HL-60 (cell line): Measurements from ENCODE around the gene ZNF442.
A peak's percentile ranks its signal among the peaks of the same experiment; 100 is the strongest.

Source experiments
- DNase-seq, 2 experiments: peaks; one replicate each; pipeline ENCODE4 v3.0.0-alpha.2; 2010 to 2020; ENCODE audit warnings: low read depth in 1 of 2, low spot score in 1 of 2
- H3K27ac ChIP-seq: fragments of 250-450 bp; sonication (Bioruptor Pico); replicated peaks from 2 replicates; pipeline ENCODE4 v1.5.1; 2020; ENCODE audit warnings: mild to moderate bottlenecking, moderate library complexity
- H3K27me3 ChIP-seq: fragments of 250-450 bp; sonication (Bioruptor Pico); 2 replicates; pipeline ENCODE4 v1.5.1; 2021; ENCODE audit warnings: mild to moderate bottlenecking, moderate library complexity; ENCODE audit not compliant: insufficient read depth, poor library complexity, severe bottlenecking
- H3K4me3 ChIP-seq: replicated peaks from 2 replicates; pipeline ENCODE4 v1.5.1; 2011; ENCODE audit warnings: mild to moderate bottlenecking, control low read depth, low read length; ENCODE audit not compliant: insufficient read depth
- GABPA ChIP-seq: IDR thresholded peaks from 2 replicates; pipeline ENCODE4 v1.6.1; 2012; ENCODE audit warnings: low read depth
- POLR2AphosphoS5 ChIP-seq: IDR thresholded peaks from 2 replicates; pipeline ENCODE4 v1.6.1; 2012; ENCODE audit warnings: low read depth
- SPI1 ChIP-seq: IDR thresholded peaks from 2 replicates; pipeline ENCODE4 v1.6.1; 2012; ENCODE audit warnings: low read depth, mild to moderate bottlenecking, borderline replicate concordance
- long read RNA-seq: library from polyadenylated mRNA; unstranded; transcript quantifications from one replicate; pipeline ENCODE4 v2.0.0, GENCODE V29; 2020
- TF ChIP-seq, protein P1 (sequence below): IDR thresholded peaks from 2 replicates; pipeline ENCODE4 v1.6.1; 2012; ENCODE audit warnings: low read depth; ENCODE audit not compliant: insufficient replicate concordance
- TF ChIP-seq, protein P2 (sequence below): IDR thresholded peaks from one replicate; pipeline ENCODE4 v1.5.1; 2011; ENCODE audit warnings: low read length, control low read depth, inconsistent platforms; ENCODE audit not compliant: insufficient read depth

ZNF442 gene
- long read RNA-seq: 0 reads

DNA sequence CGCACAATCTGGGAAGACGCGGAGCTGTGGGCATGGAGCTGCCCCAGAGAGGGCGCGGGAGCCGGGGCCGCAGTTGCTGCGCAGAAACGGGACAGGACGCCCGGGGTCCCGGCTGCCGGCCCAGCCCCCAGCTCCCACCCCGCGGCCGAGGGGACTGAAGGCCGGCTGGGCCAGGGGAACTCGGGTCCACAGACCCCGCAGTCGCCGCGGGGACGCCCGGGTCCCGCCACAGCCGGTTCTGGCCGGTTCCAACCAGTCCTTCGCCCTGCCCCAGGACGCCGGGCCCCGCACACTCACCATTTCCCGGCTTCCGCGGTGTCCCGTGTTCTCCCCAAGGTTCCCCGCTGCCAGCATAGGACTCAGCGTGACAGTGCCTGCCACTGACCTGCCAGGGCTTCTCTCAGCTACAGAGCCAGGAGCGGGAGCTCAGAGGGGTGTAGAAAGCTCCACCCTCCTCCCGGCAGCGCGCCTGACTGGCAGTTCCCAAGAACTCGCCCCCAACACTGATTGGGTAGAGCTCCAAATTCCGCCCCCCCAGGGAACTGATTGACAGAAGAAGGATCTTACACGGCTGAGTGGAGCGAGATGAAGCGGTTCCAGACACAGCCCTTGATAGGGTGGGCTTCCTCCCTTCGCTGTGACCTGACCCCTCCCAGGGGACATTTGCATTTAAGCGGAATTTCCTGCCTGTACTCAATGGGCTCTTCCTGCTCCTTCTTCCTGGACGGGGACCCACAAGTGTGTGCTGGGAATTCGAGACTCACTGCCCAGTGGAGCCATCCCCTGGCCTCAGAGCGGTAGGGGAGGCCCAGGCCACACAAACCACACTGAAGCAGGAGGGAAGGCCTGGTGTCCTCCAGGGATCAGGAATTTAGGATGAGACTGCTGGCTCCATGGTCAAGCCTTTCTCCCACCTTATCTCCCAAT lies at the start of gene ZNF442:
Gene ZNF442 (minus strand): TSS at position 448 of the 927 bp plus-strand sequence. CDS start 2,052 bp downstream, outside the sequence.
- DNase-seq: peak; percentile 6 to 92
- Histone ChIP-seq H3K4me3 (peak within 1 kb of the TSS; percentile 10), H3K27me3 (no peaks in the 10 kb centered on the region), H3K27ac (peak within 1 kb of the TSS; percentile 43)
- no peak for TF ChIP-seq POLR2AphosphoS5
- TF ChIP-seq, protein P1, sequence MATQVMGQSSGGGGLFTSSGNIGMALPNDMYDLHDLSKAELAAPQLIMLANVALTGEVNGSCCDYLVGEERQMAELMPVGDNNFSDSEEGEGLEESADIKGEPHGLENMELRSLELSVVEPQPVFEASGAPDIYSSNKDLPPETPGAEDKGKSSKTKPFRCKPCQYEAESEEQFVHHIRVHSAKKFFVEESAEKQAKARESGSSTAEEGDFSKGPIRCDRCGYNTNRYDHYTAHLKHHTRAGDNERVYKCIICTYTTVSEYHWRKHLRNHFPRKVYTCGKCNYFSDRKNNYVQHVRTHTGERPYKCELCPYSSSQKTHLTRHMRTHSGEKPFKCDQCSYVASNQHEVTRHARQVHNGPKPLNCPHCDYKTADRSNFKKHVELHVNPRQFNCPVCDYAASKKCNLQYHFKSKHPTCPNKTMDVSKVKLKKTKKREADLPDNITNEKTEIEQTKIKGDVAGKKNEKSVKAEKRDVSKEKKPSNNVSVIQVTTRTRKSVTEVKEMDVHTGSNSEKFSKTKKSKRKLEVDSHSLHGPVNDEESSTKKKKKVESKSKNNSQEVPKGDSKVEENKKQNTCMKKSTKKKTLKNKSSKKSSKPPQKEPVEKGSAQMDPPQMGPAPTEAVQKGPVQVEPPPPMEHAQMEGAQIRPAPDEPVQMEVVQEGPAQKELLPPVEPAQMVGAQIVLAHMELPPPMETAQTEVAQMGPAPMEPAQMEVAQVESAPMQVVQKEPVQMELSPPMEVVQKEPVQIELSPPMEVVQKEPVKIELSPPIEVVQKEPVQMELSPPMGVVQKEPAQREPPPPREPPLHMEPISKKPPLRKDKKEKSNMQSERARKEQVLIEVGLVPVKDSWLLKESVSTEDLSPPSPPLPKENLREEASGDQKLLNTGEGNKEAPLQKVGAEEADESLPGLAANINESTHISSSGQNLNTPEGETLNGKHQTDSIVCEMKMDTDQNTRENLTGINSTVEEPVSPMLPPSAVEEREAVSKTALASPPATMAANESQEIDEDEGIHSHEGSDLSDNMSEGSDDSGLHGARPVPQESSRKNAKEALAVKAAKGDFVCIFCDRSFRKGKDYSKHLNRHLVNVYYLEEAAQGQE: no peak
- TF ChIP-seq, protein P2, sequence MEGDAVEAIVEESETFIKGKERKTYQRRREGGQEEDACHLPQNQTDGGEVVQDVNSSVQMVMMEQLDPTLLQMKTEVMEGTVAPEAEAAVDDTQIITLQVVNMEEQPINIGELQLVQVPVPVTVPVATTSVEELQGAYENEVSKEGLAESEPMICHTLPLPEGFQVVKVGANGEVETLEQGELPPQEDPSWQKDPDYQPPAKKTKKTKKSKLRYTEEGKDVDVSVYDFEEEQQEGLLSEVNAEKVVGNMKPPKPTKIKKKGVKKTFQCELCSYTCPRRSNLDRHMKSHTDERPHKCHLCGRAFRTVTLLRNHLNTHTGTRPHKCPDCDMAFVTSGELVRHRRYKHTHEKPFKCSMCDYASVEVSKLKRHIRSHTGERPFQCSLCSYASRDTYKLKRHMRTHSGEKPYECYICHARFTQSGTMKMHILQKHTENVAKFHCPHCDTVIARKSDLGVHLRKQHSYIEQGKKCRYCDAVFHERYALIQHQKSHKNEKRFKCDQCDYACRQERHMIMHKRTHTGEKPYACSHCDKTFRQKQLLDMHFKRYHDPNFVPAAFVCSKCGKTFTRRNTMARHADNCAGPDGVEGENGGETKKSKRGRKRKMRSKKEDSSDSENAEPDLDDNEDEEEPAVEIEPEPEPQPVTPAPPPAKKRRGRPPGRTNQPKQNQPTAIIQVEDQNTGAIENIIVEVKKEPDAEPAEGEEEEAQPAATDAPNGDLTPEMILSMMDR: no peak
- TF ChIP-seq SPI1: no peak
- no peak for TF ChIP-seq GABPA

DNA sequence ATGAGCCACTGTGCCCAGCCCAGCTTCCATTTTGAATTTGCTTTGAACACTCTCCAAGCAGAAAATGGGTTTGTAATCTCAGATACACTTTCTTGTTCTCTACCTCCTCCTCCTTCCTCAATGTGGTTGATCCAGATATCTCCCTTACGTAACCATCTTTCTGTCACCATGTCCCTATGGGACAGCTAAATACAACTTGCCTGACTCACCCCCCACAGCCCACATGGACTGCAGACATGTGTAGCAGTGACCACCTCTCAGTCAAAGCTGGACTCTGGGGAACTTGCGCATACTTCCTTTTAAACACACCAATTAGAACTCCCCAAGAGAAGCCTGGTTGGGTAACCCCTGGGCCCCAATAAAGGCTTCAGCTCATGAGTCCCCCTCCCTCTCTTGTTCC lies 46.4 kb upstream of the ZNF442 start:
- Histone ChIP-seq H3K27ac (no peak overlapping the region), H3K4me3 (no peak overlapping the region)
- TF ChIP-seq, protein P2: no peak
- TF ChIP-seq, protein P1: no peak
- no peak for TF ChIP-seq POLR2AphosphoS5
- TF ChIP-seq GABPA: no peak
- no peak for TF ChIP-seq SPI1

DNA sequence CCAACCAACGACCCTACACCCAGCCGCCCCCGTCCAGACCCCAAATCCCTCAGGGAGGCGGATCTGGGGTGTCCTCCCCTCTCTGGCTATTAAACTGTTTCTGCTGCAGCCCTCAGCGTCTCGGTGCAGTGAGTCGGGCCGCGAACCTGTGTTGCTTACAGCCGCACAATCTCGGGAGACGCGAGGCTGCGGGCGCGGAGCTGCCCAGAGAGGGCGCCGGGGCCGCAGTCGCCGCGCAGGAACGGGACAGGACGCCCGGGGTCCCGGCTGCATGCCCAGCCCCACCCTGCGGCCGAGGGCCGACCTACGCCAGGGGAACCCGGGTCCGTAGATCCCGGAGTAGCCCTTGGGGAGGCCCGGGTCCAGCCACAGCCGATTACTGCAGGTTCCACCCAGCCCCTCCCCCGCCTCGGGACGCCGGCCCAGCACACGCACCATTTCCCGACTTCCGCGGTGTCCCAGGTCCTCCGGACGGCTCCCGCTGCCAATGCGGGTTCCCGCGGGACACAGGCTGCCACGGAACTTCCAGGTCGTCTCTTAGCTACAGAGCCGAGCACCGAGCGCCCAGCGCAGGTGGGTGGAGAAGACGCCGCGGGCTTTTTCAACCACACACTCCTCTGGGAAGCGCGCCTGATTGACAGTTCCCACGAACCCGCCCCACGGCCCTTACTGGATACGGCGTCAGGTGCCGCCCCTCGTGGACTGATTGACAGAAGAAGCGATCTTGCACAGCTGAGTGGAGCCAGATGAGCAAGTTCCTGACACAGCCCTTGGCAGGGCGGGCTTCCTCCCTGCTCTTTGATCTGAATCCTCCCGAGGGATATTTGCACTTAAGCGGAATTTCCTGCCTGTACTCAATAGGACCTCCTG lies 35.4 kb upstream of the ZNF442 start, which contains the start of gene ZNF799:
Gene ZNF799 (minus strand): TSS at position 639 of the 870 bp plus-strand sequence. CDS start 201 bp downstream, at position 438.
- H3K27ac ChIP-seq: peak within 1 kb of the TSS; percentile 69
- peak; percentile 88 to 98 for DNase-seq

More for the DNA sequence above, 46.4 kb upstream of the ZNF442 start:
- peak in 1 of 2 experiments; percentile 10 for DNase-seq
- H3K27me3 ChIP-seq: no peaks in the 10 kb centered on the region

More for the DNA sequence above, 35.4 kb upstream of the ZNF442 start, which contains the start of gene ZNF799:
- Histone ChIP-seq H3K27me3 (no peaks in the 10 kb centered on the region), H3K4me3 (peak within 1 kb of the TSS; percentile 88)
- TF ChIP-seq GABPA (no peak), POLR2AphosphoS5 (peak; percentile 32; the same call in 1 of the 2 replicates), SPI1 (peak; percentile 26; the same call in 1 of the 2 replicates)
- TF ChIP-seq, protein P1: no peak
- TF ChIP-seq, protein P2: no peak
